ENCODE data around the gene ARHGAP22.

The ARHGAP22 gene

DNA sequence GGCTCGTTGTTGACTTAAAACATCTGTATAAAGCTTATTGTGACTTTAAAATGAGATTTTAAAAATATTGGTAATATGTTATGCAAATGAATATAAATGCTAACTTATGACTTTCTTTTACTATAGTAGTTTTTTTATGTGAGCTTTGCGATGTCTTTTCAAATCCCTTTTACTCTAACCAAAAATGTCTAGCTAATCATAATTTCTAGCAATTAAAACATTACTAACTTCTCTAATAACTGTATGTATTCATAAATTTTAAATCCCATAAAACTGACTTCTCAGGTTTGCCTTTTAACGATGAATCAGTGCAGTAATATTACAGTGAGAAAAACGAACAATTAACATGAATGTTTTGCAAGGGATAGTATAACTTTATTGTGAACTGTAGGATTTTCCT is 185.2 kb downstream of the ARHGAP22 start:
- DNase-seq (ENCODE audit: low read depth in 2 of 2), result no peak

DNA sequence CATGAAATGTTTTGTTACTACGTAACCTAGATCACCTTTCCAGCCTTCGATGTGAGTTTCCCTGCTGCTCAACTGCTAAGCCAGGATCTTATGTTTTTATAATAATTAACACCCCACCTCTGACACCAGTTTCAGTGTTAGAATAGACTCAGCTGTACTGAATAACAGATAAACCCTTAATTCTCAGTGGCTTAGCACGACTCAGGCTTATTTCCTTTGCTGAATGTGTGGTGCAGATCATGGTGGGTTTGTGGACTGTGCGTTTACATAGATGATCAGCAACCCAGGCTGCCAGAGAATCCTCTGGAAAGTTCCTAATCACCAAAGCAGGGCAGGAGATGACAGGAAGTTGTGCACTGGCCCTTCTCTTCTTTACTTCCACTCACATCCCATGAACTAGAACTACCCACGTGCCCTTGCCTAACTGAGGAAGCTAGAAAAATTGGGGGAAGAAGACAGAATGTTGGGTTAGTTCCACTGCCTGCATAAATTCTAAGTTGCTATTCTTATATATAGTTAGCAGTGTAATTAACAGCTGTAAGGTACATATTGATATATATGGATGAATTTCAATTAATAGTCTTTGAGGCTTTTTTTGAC is 186.6 kb downstream of the ARHGAP22 start:
- DNase-seq (ENCODE audit: low read depth in 2 of 2), result no peak

DNA sequence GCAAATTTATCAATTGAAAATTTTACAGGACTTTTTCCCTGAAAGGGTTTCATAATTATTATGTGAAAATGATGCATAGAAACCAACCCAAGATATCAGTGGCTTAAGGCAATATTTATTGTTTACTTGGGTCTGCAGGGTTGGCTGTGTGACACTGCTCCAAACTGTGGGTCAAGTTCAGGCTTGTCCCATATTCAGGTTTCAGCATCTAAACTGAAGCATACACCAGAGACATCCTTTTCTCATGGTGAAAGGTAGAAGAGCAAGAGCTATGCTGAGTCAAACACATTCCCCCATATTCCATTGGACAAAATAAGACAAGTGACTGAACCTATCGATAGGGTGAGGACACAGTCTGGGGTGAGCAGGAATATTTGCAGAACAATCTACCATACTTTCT is 187.5 kb downstream of the ARHGAP22 start:
- DNase-seq (ENCODE audit: low read depth in 2 of 2), result no peak

DNA sequence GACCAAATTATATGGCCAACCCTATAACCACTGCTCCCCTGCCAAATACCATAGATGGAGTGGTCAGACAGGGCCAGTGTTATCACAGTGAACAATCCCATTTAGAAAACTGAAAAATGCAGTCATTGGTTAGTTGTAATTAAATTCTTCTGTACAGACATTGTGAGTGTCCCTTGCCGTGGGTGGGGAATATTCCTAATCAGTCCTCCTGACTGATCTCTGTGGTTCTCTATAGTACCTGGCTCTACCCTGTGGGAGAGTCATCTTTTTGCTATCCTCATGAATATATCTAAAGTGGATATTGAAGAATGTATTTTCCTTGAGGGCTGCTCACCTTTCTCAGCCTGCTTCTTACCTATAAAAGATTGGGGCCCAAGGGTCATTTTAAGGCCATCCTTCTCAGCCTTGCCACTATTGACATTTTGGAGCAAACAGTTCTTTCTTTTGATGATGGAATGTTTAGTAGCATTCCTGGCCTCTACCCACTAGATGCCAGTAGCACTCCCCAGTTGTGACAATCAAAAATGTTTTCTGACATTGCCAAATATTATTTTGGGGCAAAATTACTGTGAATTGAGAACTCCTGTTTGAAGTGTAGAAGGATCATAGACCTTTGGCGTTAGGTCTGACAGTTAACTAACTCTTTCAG is 188.2 kb downstream of the ARHGAP22 start:
- no peak for DNase-seq (ENCODE audit: low read depth in 2 of 2)

DNA sequence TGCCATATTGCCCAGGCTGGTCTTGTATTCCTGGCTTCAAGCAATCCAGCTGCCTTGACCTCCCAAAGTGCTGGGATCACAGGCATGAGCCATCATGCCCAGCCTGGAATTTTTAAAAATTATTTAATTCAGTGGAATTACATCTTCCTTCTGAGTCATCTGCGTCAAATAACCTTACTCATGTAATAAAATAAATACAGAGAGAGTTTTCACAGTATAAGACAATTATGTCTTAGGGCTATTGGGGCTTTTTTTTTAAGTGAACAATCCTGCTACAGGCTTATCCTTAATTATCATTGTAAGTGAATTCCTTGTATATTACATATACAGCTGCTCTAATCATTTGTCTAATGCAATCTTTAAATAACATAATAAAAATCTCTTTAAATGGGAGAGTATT is 190.1 kb downstream of the ARHGAP22 start:
- DNase-seq (ENCODE audit: low read depth in 2 of 2), result peak in 1 of 2 experiments; percentile 6

DNA sequence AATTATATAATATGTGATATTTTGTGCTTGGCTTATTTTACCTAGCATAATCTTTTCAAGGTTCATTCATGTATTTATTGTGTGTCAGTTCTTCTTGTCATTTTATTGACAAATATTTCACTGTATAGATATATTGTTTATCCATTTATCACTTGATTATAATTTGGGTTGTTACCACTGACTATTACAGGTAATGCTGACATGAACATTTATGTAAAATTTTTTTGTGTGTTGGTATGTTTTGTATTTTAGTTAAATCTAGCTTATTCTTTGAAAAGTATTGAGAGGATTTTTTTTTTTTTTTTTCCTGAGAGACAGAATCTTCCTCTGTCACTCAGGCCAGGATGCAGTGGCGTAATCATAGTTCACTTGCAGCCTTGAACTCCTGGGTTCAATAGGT is 190.7 kb downstream of the ARHGAP22 start:
- no peak for DNase-seq (ENCODE audit: low read depth in 2 of 2)

DNA sequence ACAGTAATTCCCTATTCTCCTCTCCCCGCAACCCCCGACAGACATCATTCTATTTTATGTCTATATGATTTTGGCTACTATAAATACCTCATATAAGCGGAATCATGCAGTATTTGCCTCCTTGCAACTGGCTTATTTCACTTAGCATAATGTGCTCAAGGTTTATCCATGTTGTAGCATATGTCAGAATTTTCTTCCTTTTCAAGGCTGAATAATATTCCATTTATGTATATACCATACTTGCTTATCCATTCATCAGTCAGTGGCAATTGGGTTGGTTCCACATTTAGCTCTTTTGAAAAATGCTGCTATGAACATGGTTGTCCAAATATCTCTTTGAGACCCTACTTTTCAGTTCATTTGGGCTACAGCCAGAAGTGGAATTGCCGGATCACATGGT is 191.9 kb downstream of the ARHGAP22 start:
- no peak for DNase-seq (ENCODE audit: low read depth in 2 of 2)

DNA sequence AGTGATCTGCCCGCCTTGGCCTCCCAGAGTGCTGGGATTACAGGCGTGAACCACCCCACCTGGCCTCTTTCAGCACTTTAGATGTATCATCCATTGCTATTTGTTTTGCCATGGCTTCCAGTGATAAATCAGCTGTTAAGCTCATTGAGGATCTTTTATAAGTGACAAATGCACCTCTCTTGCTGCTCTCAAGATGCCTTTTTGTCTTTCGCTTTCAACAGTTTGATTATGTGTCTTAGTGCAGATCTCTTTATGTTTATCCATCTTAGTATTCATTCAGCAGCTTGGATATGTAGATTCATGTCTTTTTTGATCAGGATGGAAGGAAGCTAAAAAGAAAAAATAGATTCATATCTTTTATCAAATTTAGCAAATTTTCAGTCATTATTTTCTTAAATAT is 192.8 kb downstream of the ARHGAP22 start:
- DNase-seq (ENCODE audit: low read depth in 2 of 2), result no peak

DNA sequence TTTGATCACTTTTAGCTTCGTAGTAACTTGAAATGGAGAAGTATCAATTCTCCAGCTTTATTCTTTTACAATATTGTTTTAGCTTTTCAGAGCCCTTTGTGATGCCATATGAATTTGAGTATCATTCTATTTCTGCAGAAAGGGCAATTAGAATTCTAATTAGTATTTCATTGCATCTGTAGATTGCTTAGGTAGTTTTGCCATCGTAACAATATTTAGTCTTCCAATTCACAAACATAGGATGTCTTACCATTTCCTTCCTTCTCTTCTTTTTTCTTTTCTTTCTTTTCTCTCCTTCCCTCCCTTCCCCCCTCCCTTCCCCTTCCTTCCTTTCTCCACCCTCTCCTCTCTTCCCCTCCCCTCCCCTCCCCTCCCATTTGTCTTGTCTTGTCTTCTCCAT is 193.4 kb downstream of the ARHGAP22 start:
- DNase-seq (ENCODE audit: low read depth in 2 of 2), result no peak

DNA sequence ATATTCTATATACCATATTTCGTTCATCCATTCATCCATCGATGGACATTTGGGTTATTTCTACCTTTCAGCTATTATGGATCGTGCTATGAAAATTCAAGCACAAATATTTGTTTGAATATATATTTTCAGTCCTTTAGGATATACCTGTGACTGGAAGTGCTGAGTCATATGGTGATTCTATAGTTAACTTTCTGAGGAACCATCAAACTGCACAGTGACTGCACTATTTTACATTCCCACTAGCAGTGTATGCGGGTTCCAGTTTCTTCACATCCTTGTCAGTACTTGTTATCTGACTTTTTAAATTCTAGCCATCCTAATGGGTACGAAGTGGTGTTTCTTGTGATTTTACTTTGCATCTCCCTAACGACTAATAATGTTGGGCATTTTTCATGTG is 194.4 kb downstream of the ARHGAP22 start:
- no peak for DNase-seq (ENCODE audit: low read depth in 2 of 2)

DNA sequence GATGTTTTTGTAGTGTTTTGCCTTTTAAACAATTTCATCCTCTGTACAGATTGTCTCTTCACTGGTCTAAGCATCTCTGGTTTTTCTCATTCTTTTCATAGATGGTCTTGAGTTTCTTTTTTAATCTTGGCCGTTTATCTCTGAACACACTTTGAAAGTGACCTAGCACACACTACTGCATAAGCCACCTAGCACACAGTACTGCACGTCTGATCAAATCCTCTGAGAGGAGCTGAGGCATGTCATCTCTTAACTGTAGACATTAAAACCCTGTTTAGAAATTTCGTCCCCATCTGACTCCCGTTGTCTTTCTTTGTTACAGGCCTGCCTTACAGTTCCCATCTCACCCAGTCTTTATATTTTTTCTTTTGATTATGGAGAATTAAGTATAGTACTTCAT is 198.2 kb downstream of the ARHGAP22 start:
- DNase-seq (ENCODE audit: low read depth in 2 of 2), result no peak

DNA sequence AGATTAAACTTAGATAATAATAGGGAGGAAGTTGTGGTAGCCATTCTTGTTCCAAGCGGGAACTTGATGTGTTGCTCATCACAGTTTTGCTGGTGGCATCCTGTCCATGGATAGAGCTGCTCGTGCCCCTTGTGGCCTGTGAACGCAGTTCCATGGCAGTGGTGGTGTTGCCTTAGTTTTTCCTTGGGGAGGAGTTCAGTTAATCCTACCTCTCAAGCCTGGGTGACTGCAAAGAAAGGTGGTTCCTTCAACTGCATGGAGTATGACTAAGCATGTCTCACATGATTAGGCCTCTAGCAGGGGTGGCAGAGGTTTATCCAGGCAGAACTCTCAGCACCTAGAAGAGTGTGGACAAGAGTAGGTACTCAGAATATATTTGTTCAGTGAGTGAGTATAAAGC is 198.7 kb downstream of the ARHGAP22 start:
- no peak for DNase-seq (ENCODE audit: low read depth in 2 of 2)

DNA sequence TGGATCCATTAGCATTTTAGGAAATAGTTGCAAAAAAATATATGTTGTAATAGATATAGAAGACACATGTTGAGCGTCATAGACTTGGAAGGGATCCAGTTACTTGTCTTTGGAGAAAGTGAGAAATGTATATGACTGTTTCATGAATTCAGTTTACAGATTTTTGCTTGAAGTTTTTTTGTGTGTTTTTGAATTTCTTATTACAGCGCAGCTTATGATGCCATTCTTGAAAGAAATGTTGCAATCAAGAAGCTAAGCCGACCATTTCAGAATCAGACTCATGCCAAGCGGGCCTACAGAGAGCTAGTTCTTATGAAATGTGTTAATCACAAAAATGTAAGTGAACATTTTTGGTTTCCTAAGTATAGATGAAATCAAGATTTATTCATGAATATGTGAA is 200.2 kb downstream of the ARHGAP22 start:
- DNase-seq (ENCODE audit: low read depth in 2 of 2), result peak in 1 of 2 experiments; percentile 22

DNA sequence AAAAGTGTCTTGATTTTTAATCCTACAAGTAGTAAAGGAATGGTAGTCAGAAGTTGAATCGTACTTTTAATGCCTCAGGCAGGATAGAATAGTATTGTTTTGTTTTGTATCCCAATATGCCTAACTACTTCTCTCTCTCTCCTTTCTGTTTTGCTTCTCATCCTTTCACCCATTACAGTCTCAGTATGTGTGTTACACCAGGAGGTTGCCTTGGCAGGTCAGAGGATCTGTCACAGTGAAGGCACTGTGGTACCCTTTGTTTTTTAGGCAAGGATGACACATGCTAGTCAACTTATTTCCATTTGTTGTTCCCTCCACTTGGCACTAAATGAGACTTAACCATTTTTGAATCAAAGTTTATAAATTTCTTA is 204.0 kb downstream of the ARHGAP22 start:
- DNase-seq (ENCODE audit: low read depth in 2 of 2), result no peak

DNA sequence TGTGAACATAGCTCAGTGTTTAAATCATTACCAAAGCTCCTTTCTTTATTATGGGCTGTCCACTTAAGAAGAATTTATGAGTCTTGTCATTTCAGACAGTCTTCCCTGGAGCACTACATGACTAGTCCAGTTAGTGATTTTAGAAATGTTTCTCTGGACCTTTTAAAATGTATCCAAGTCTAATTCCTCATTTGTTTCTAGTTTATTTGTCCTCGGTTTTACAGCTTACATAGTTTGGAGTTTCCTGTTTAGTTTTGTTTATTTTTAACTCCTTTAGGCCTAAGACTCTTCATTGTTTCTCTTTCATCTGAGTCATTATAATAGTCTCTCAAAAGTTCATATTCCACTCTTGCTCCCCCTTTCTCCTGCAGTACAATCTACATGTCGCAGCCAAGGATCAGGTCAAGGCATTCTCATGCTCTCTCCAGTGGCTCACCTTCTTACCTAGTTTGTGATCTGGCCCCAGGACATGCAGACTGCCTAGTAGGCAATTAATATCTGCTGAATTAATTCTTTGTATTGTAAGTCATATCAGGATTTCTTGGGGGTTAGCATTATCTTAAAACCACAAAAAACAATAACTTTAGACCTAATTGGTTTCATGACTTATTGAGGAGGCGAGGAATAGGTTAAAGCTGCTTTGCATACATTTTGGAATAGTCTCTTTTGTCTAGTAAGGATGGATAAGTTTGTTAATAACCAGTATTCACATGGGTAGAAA is 204.6 kb downstream of the ARHGAP22 start:
- DNase-seq (ENCODE audit: low read depth in 2 of 2), result peak in 1 of 2 experiments; percentile 6

DNA sequence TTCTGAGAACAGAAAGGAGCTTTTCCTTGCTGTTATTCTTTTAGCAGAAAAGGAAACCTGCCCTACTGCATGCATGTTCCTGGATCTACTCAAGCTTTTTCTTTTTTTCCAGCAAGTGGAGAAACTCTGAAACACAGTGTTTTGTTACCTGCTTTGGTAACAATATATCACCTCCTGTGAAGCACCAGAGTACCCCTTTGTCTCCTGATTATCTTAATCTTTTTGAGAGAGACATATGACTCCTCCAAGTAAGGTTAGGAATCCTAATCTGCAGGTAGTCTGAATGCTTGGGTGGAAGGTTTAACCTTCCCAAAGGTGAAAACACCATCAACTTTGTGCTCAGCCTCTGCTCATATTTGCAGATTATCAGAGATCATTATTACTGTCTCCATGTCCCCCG is 205.3 kb downstream of the ARHGAP22 start:
- no peak for DNase-seq (ENCODE audit: low read depth in 2 of 2)

DNA sequence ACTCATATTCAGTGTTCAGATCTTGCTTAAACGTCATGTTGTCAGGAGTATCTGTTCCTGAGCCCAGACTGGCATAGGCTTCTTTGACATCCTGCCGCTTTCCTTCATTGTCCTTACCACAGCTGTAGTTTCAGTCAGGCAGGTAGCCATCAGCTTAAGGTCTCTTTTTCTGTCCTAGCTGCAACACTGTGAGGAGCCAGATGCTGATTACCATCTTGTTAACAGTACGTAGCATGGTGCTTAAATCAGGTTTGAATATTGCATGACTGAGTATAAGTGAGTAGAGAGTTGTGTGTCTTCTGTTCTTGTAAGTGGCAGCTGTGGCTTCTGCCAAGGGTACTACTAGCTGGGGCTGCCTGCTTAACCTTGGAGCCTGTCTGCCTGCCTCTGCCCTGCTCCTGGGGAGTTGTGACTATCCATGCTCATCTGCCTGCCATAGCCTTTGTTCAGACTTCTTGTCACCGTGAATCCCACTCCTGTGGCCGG is 205.8 kb downstream of the ARHGAP22 start:
- DNase-seq (ENCODE audit: low read depth in 2 of 2), result no peak

DNA sequence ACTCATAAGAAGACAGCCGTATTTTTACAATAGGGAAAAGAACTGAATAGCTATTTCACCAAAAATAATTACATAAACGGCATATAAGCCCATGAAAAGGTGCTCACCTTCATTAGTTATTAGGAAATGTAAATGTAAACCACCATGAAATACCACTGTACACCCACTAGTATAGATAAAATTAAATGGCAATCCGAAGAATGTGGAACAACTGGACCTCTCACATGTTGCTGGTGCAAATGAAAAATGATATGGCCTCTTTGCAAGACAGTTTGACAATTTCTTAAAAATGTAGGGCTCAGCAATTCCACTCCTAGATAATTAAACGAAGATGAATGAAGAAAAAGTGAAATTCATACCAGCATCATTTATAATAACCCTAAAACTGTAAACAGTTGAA is 206.6 kb downstream of the ARHGAP22 start:
- no peak for DNase-seq (ENCODE audit: low read depth in 2 of 2)

Measured in fibroblast of skin of left biceps (primary cell).